ENCODE results near the gene ASAP2.

ASAP2 gene

GRCh38 chr2:9297807-9298206 is 91.2 kb downstream of the ASAP2 start:
- no peak for TF ChIP-seq FOXP2 (optimal IDR thresholded peaks at IDR 0.05; ENCODE audit: borderline replicate concordance, extremely low read depth, extremely low read length, insufficient read depth)
- no peak for TF ChIP-seq TAF1 (IDR thresholded peaks at IDR 0.05; ENCODE audit: borderline replicate concordance, insufficient read depth, low read length)
- no peak for TF ChIP-seq REST (IDR thresholded peaks at IDR 0.05; ENCODE audit: insufficient read depth in 1 of 2, low read depth in 2 of 2, low read length in 2 of 2)
- TF ChIP-seq POLR2AphosphoS5 (IDR thresholded peaks at IDR 0.05; ENCODE audit: low read depth, low read length): no peak
- TF ChIP-seq SIN3A (IDR thresholded peaks at IDR 0.05; ENCODE audit: borderline replicate concordance, insufficient read depth, low read length): no peak

GRCh38 chr2:9298583-9298982 is 92.0 kb downstream of the ASAP2 start:
- TF ChIP-seq REST (IDR thresholded peaks at IDR 0.05; ENCODE audit: insufficient read depth in 1 of 2, low read depth in 2 of 2, low read length in 2 of 2): no peak
- TF ChIP-seq TAF1 (IDR thresholded peaks at IDR 0.05; ENCODE audit: borderline replicate concordance, insufficient read depth, low read length): no peak
- TF ChIP-seq POLR2AphosphoS5 (IDR thresholded peaks at IDR 0.05; ENCODE audit: low read depth, low read length): no peak
- no peak for TF ChIP-seq FOXP2 (optimal IDR thresholded peaks at IDR 0.05; ENCODE audit: borderline replicate concordance, extremely low read depth, extremely low read length, insufficient read depth)
- TF ChIP-seq SIN3A (IDR thresholded peaks at IDR 0.05; ENCODE audit: borderline replicate concordance, insufficient read depth, low read length): no peak

DNA sequence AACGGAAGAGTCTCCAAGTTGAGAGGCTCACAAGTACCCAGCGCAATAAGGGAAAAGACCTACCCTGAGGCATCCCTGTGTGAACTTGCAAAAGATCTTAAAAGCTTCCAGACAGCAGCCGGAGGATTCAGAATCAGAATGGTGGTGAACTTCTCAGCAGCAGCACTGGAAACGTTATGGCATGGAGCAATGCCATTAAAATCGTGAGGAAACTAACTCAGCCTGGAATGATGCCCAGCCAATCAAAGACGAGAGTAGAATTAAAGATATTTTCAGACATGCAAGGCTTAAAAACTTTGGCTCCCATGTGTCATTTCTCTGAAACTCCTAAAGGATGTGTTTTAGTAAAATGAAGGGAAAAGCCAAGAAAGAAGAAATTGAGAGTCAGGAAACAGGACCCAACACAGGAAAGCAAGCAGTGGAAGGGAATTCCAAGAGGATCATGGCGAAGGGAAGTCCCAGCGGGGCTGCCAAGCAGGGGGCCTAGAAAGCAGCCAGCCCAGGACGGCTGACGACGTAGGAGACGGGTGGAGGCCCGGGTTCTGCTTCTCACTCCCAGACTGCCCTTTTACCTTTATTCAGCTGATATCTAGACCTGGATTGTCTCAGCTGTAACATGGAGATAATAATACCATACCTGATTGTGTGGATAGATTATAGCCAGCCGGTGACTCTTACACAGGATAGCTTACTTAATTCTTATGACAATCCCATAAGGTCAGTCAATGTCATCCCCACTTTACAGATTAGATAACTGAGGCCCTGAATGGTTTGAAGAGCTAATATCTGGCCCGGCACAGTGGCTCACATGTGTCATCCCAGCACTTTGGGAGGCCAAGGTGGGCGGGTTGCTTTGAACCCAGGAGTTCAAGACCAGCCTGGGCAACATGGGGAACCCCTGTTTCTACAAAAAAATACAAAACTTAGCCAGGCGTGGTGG is 92.8 kb downstream of the ASAP2 start:
- TF ChIP-seq SIN3A (IDR thresholded peaks at IDR 0.05; ENCODE audit: borderline replicate concordance, insufficient read depth, low read length): no peak
- no peak for TF ChIP-seq FOXP2 (optimal IDR thresholded peaks at IDR 0.05; ENCODE audit: borderline replicate concordance, extremely low read depth, extremely low read length, insufficient read depth)
- no peak for TF ChIP-seq POLR2AphosphoS5 (IDR thresholded peaks at IDR 0.05; ENCODE audit: low read depth, low read length)
- TF ChIP-seq TAF1 (IDR thresholded peaks at IDR 0.05; ENCODE audit: borderline replicate concordance, insufficient read depth, low read length): no peak

DNA sequence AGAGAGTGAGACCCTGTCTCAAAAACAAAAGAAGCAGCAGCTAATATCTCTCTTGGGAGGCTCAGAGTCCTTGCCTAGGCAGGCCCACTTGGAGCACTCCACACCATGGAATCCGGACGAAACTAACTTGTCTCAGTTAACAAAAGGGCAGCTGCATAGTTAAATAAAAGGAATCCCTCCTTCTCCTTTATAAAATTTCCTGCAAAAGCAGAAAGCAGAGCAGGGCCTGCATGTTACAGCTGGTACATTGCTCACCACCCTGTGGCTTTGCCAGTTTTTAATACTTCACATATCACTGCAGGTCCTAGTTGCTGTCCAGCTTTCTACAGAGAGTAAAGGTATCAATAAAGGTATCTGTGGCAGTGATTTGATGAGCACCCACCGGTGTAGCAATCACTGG is 93.6 kb downstream of the ASAP2 start:
- no peak for TF ChIP-seq FOXP2 (optimal IDR thresholded peaks at IDR 0.05; ENCODE audit: borderline replicate concordance, extremely low read depth, extremely low read length, insufficient read depth)
- no peak for TF ChIP-seq POLR2AphosphoS5 (IDR thresholded peaks at IDR 0.05; ENCODE audit: low read depth, low read length)
- no peak for TF ChIP-seq SIN3A (IDR thresholded peaks at IDR 0.05; ENCODE audit: borderline replicate concordance, insufficient read depth, low read length)
- no peak for TF ChIP-seq REST (IDR thresholded peaks at IDR 0.05; ENCODE audit: insufficient read depth in 1 of 2, low read depth in 2 of 2, low read length in 2 of 2)
- no peak for TF ChIP-seq TAF1 (IDR thresholded peaks at IDR 0.05; ENCODE audit: borderline replicate concordance, insufficient read depth, low read length)

- TF ChIP-seq TAF1 (IDR thresholded peaks at IDR 0.05; ENCODE audit: borderline replicate concordance, insufficient read depth, low read length) (no peak), SIN3A (IDR thresholded peaks at IDR 0.05; ENCODE audit: borderline replicate concordance, insufficient read depth, low read length) (no peak), FOXP2 (optimal IDR thresholded peaks at IDR 0.05; ENCODE audit: borderline replicate concordance, extremely low read depth, extremely low read length, insufficient read depth) (no peak), POLR2AphosphoS5 (IDR thresholded peaks at IDR 0.05; ENCODE audit: low read depth, low read length) (no peak), REST (IDR thresholded peaks at IDR 0.05; ENCODE audit: insufficient read depth in 1 of 2, low read depth in 2 of 2, low read length in 2 of 2) (no peak)
These were observed 94.3 kb downstream of the ASAP2 start for GRCh38 chr2:9300829-9301453.

Measured in PFSK-1 (cell line).